Heart left ventricle (tissue), 13 donors: ENCODE data around the gene PTPRD.

ENCODE experiments used
- CTCF ChIP-seq, 12 donors: fragments of 200-600 bp; sonication (generic) in 4 of 12; IDR thresholded peaks; one replicate each; pipeline versions ENCODE4 v1.5.0 to v1.8.0; 2018 to 2022; ENCODE audit warnings: antibody characterized with exemption in 12 of 12, mild to moderate bottlenecking in 5 of 12
- POLR2A ChIP-seq, 2 donors: fragments of 450-650 bp; IDR thresholded peaks; one replicate each; pipeline ENCODE4 v1.6.1; 2017; ENCODE audit warnings: antibody characterized with exemption in 2 of 2, mild to moderate bottlenecking in 2 of 2, moderate library complexity in 2 of 2
- donor health status: ischemic (EF 13 %, LVEDD 7.1; RV severe dilation, severe dysfunction).
- donor health status: DM: no; HTN: yes; CAD: no.
- donor health status: DM: no; HTN: no; CAD: no.
- donor health status: ischemic (EF 25% LVEDD 6.9; RV normal size, moderate dysfunction).
- donor health status: ischemic (EF 25% LVEDD 5.7; RV mildly dilated, moderate dysfunction).
- donor health status: ischemic (EF 35%, LVEDD 5.7; RV mildly dilated, moderate dysfunction).
- donor health status: nonischemic (EF 11% LVEDD 7.7; RV severe dilation, severe dysfunction).
- donor health status: DM: yes; HTN: yes; CAD: no.
- donor health status: PGD.
- donor health status: ischemic (EF 29% LVEDD 5.4; RV normal size, mild dysfunction).
- donor health status: nonischemic (EF 23%, LVEDD 6.1; RV moderate dilation, normal function).

DNA sequence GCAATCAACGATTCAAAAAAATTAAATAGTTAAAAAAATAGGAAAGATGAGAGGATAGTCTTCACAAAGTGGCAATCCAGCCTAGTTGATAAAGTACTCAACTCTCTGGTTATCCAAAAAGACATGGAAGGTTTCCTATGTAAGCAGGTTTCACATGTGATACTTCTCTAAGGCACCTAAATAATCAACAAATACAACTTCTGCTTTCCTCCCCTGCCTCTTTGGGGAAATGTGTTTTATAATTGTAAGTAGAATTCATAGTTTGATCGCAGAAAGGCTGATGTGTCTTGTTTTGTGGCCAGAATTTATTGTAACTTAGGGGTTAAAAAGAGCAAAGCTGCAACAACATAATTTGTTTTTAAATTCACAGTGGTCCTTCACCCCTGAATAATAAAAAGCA lies 1957.7 kb downstream of the PTPRD start:
- TF ChIP-seq POLR2A (IDR thresholded peaks at IDR 0.05) (no peak), CTCF (IDR thresholded peaks at IDR 0.05) (no peak)
